ENCODE measurements around the gene GOSR1. TPM values are rescaled to one million over a fixed set of nuclear protein-coding genes. Genes with fewer than 3 reads are reported as not detected.
A peak's percentile ranks its signal among the peaks of the same experiment; 100 is the strongest.
"Not testable (repeated sequence)": the region's sequence is repeated elsewhere in the genome, so short reads cannot be mapped to it uniquely, and the experiment has no call there.

Gene GOSR1
- total RNA-seq, 1 experiment from 2014 or later, result 51.4 TPM

- no peak for DNase-seq (ENCODE audit: low spot score)
These were observed 67.8 kb downstream of the GOSR1 start for GRCh38 chr17:30545024-30545423.

- no peak for DNase-seq (ENCODE audit: low spot score)
These were observed 70.8 kb downstream of the GOSR1 start for GRCh38 chr17:30547778-30548573.

GRCh38 chr17:30549181-30549580, 72.0 kb downstream of the GOSR1 start:
- not testable (repeated sequence) for DNase-seq (ENCODE audit: low spot score)

GRCh38 chr17:30549864-30550511, 72.8 kb downstream of the GOSR1 start:
- no peak for DNase-seq (ENCODE audit: low spot score)

GRCh38 chr17:30550512-30551273, 73.5 kb downstream of the GOSR1 start:
- DNase-seq (ENCODE audit: low spot score), result peak; percentile 71

GRCh38 chr17:30551274-30551995, 74.2 kb downstream of the GOSR1 start:
- DNase-seq (ENCODE audit: low spot score), result not testable (repeated sequence)

GRCh38 chr17:30551996-30552339, 74.8 kb downstream of the GOSR1 start:
- no peak for DNase-seq (ENCODE audit: low spot score)

- DNase-seq (ENCODE audit: low spot score), result no peak
These were observed 75.9 kb downstream of the GOSR1 start for GRCh38 chr17:30552994-30553566.

GRCh38 chr17:30553823-30554440, 76.7 kb downstream of the GOSR1 start:
- not testable (repeated sequence) for DNase-seq (ENCODE audit: low spot score)

- no peak for DNase-seq (ENCODE audit: low spot score)
These were observed 77.9 kb downstream of the GOSR1 start for GRCh38 chr17:30554839-30555751.

GRCh38 chr17:30555942-30556341, 78.7 kb downstream of the GOSR1 start:
- no peak for DNase-seq (ENCODE audit: low spot score)

- no peak for DNase-seq (ENCODE audit: low spot score)
These were observed 79.4 kb downstream of the GOSR1 start for GRCh38 chr17:30556374-30557332.

- no peak for DNase-seq (ENCODE audit: low spot score)
These were observed 80.9 kb downstream of the GOSR1 start for GRCh38 chr17:30557916-30558685.

- DNase-seq (ENCODE audit: low spot score), result no peak
These were observed 81.7 kb downstream of the GOSR1 start for GRCh38 chr17:30558686-30559545.

- no peak for DNase-seq (ENCODE audit: low spot score)
These were observed 82.4 kb downstream of the GOSR1 start for GRCh38 chr17:30559656-30560055.

- not testable (repeated sequence) for DNase-seq (ENCODE audit: low spot score)
These were observed 83.2 kb downstream of the GOSR1 start for GRCh38 chr17:30560117-30561026.

All from H4 (cell line).